Tibial artery (tissue), 4 donors: ENCODE measurements around the gene AP2A2.

ENCODE experiments used
- DNase-seq, 2 donors: peaks; one replicate each; pipeline ENCODE4 v3.0.0-alpha.2; 2019
- H3K27ac ChIP-seq, 2 donors: fragments of 200-600 bp; sonication (generic) in 1 of 2; 1 replicate in 1 of 2; 2 replicates in 1 of 2; pipeline ENCODE4 v1.5.1; 2018 to 2019; ENCODE audit warnings: mild to moderate bottlenecking in 1 of 2
- H3K27me3 ChIP-seq, 2 donors: fragments of 200-600 bp; sonication (generic) in 1 of 2; one replicate each; pipeline versions ENCODE4 v1.5.1 to v1.6.0; 2016 to 2019
- H3K36me3 ChIP-seq, 3 donors: fragments of 200-600 bp; sonication (generic) in 2 of 3; one replicate each; pipeline ENCODE4 v1.5.1; 2016 to 2019; ENCODE audit warnings: mild to moderate bottlenecking in 2 of 3
- H3K4me1 ChIP-seq, 4 donors: fragments of 200-600 bp; sonication (generic) in 2 of 4; 1 replicate in 3 of 4; 2 replicates in 1 of 4; pipeline ENCODE4 v1.5.1; 2016 to 2019
- H3K4me3 ChIP-seq, 2 donors: fragments of 200-600 bp; sonication (generic) in 1 of 2; 1 replicate in 1 of 2; 2 replicates in 1 of 2; pipeline ENCODE4 v1.5.1; 2018 to 2019; ENCODE audit warnings: mild to moderate bottlenecking in 2 of 2
- H3K9me3 ChIP-seq, 3 donors: fragments of 200-600 bp; sonication (generic) in 1 of 3; one replicate each; pipeline ENCODE4 v1.5.1; 2016 to 2019
- CTCF ChIP-seq, 2 experiments: fragments of 200-600 bp in 1 of 2; fragments of 450-650 bp in 1 of 2; IDR thresholded peaks; one replicate each; pipeline ENCODE4 v1.5.1; 2017 to 2019; ENCODE audit warnings: antibody characterized with exemption in 2 of 2, mild to moderate bottlenecking in 1 of 2, moderate library complexity in 1 of 2
- intact Hi-C: fragments of 100-400 bp; cut with DNase I; formaldehyde crosslinking; loops from one replicate; pipeline ENCODE4 v1.15.0; 2023; ENCODE audit warnings: low total_unique reads

The AP2A2 gene

GRCh38 chr11:1047595-1048156 is 122.0 kb downstream of the AP2A2 start:
- Histone ChIP-seq H3K36me3 (no peaks in the 10 kb centered on the region), H3K4me3 (no peak overlapping the region), H3K27me3 (peaks cover 0 to 66% of the 10 kb centered on the region in 2 donors), H3K4me1 (no peaks in the 10 kb centered on the region), H3K9me3 (no peaks in the 10 kb centered on the region), H3K27ac (no peak overlapping the region)
- no peak for DNase-seq
- TF ChIP-seq CTCF (IDR thresholded peaks at IDR 0.05): no peak
- intact Hi-C loops: no loop called here

DNA sequence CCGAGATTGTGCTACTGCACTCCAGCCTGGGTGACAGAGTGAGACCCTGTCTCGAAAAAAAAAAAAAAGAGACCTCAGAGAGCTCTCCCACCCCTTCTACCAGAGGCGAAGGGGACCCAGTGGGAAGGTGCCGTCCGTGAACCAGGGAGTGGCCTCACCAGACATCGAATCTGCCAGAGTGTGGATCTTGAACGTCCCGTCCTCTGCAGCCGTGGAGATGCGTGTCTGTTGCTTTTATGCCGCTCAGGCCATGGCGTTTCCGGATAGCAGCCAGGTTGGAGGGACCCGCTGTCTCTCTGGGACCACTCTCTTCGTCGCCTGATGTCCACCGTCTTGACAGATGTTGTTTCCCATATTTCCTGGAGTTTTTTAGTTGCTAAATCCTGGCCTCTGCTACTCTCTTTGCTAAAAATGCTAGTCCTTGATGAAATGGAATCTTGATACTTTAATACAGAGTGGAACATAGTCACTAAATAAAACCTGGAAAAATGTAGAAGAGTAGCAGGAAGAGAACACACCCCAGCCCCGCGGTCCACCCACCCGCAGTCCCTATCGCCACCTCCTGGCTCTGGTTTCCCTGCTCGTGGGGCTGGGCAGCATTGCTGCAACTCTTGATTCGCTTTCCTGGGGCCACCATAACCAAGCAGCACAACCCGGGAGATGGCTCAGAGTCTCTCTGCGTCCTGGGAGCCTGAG is 122.9 kb downstream of the AP2A2 start:
- Histone ChIP-seq H3K27me3 (peaks cover 0 to 66% of the 10 kb centered on the region in 2 donors), H3K36me3 (no peaks in the 10 kb centered on the region), H3K4me1 (no peaks in the 10 kb centered on the region), H3K9me3 (no peaks in the 10 kb centered on the region), H3K4me3 (no peak overlapping the region), H3K27ac (no peak overlapping the region)
- no peak for TF ChIP-seq CTCF (IDR thresholded peaks at IDR 0.05)
- peak in 1 of 2 donors; percentile 35 for DNase-seq
- intact Hi-C loops: no loop called here

- intact Hi-C loops: no loop called here
- Histone ChIP-seq H3K27ac (no peak overlapping the region), H3K36me3 (no peaks in the 10 kb centered on the region), H3K27me3 (peaks cover 0 to 70% of the 10 kb centered on the region in 2 donors), H3K9me3 (no peaks in the 10 kb centered on the region), H3K4me1 (peaks cover 0 to 4% (median 0%) of the 10 kb centered on the region in 4 donors), H3K4me3 (no peak overlapping the region)
- TF ChIP-seq CTCF (IDR thresholded peaks at IDR 0.05): no peak
- DNase-seq: peak in 1 of 2 donors; percentile 42
Observed at GRCh38 chr11:1049071-1049405, 123.4 kb downstream of the AP2A2 start.

GRCh38 chr11:1049431-1049891 is 123.8 kb downstream of the AP2A2 start:
- intact Hi-C loops: no loop called here
- H3K9me3 ChIP-seq: no peaks in the 10 kb centered on the region
- no peak overlapping the region for H3K27ac ChIP-seq
- peak in 1 of 2 donors; percentile 65 for DNase-seq
- H3K27me3 ChIP-seq: peaks cover 0 to 74% of the 10 kb centered on the region in 2 donors
- no peak overlapping the region for H3K4me3 ChIP-seq
- H3K36me3 ChIP-seq: no peaks in the 10 kb centered on the region
- H3K4me1 ChIP-seq: peaks cover 0 to 8% (median 0%) of the 10 kb centered on the region in 4 donors
- no peak for TF ChIP-seq CTCF (IDR thresholded peaks at IDR 0.05)

- DNase-seq: peak in 1 of 2 donors; percentile 58
- intact Hi-C loops: no loop called here
- peaks cover 0 to 77% of the 10 kb centered on the region in 2 donors for H3K27me3 ChIP-seq
Observed at GRCh38 chr11:1049911-1050580, 124.4 kb downstream of the AP2A2 start.

More at GRCh38 chr11:1049911-1050580, 124.4 kb downstream of the AP2A2 start:
- peaks cover 0 to 8% (median 0%) of the 10 kb centered on the region in 4 donors for H3K4me1 ChIP-seq
- no peak overlapping the region for H3K4me3 ChIP-seq
- TF ChIP-seq CTCF (IDR thresholded peaks at IDR 0.05): no peak
- H3K36me3 ChIP-seq: no peaks in the 10 kb centered on the region
- H3K9me3 ChIP-seq: no peaks in the 10 kb centered on the region
- no peak overlapping the region for H3K27ac ChIP-seq
